Measurements from ENCODE around the gene AGPS.
A peak's percentile ranks its signal among the peaks of the same experiment; 100 is the strongest.
"Not testable (repeated sequence)": the region's sequence is repeated elsewhere in the genome, so short reads cannot be mapped to it uniquely, and the experiment has no call there.

The AGPS gene

DNA sequence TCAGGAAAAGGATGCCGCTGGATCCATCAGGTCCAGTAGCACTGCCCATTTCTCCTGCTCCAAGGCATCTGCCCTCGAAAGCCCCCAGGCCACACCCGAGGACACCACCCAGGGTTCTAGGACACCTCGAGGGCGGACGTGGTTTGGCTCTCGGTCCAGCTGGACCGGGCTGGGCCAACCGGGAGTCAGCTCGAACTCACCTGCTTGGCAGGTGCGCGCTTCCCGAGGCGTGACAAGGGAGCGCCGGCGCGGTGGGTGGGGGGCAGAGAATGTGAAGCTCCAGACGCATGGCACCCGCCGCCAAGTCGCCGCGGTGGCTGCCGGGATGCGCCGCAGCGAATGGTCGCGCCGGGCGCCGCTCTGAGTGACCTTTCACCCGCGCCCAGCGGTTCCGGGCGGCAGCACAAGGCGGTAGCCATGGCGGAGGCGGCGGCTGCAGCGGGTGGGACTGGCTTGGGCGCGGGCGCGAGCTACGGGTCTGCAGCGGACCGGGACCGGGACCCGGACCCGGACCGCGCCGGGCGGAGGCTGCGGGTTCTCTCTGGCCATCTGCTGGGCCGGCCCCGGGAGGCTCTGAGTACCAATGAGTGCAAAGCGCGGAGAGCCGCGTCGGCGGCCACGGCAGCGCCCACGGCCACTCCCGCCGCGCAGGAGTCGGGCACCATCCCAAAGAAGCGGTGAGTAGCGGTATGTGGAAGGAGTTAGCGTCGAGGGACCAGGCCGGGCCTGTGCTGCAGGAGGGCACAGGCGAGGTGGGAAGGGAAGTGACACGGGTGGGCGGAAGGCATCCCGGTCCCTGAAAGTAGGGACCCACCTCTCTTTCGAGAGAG, at the start of gene AGPS:
Gene AGPS (plus strand): TSS at position 401 of the 830 bp plus-strand sequence. CDS start 17 bp downstream, at position 418.
- peak; percentile 65 to 80 for DNase-seq

- DNase-seq = no peak
Measured at GRCh38 chr2:177343773-177344172, 48.8 kb upstream of the AGPS start.

- no peak for DNase-seq
Measured at GRCh38 chr2:177344316-177344715, 48.3 kb upstream of the AGPS start.

DNA sequence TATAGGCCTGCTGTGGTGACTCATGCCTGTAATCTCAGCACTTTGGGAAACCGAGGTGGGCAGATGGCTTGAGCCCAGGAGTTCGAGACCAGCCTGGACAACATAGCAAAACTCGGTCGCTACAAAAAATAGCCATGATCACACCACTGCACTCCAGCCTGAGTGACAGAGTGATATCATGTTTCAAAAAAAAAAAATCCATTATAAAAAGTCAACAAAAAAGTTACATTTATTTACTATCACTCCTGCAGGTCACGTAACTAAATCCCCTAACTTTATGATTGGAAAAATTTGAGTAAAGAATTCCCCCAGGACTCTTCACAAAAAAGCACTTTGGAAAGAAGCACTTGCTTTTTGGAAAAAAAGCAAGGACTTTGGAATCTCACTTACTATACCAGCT, 46.4 kb upstream of the AGPS start:
- DNase-seq = no peak

- DNase-seq = no peak
Measured at GRCh38 chr2:177347570-177347969, 45.0 kb upstream of the AGPS start.

- no peak for DNase-seq
Measured at GRCh38 chr2:177348118-177348654, 44.4 kb upstream of the AGPS start.

GRCh38 chr2:177348733-177349693, 43.6 kb upstream of the AGPS start:
- DNase-seq = no peak

GRCh38 chr2:177350624-177351023, 41.9 kb upstream of the AGPS start:
- DNase-seq = not testable (repeated sequence)

- DNase-seq = not testable (repeated sequence)
Measured at GRCh38 chr2:177351121-177351520, 41.5 kb upstream of the AGPS start.

DNA sequence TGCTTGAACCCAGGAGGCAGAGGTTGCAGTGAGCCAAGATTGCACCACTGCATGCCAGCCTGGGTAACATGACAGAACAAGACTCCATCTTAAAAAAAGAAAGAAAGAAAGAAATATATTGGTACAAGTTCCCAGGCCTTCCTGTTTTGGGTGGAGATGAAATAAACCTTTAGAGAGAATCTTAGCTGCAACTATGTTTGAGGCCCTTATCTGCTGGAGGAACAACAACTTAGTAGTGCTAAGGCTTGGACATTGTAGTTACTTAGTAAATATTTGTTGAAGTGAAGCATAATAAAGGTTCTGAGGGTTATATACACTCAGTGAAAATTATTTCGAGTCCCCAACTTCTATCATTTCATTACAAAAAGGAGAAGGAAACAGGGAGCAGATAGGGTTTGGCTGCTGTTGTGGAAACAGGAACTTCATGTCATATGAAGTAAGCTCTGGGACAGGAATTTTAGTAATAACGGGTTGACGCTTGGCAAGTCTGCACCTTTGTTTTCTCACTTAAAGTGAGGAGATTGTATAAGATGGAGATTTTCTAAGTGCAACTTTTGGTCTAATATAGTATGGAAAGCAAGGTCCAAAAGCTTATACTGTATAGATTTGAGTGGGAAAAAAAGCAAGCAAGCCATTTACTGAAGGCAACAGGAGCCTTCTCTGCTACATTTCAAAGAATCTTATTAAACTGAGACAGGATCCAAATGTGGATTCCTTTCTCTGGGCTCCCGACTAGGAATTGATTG, 40.0 kb upstream of the AGPS start:
- no peak for DNase-seq

- DNase-seq = no peak
Measured at GRCh38 chr2:177353187-177353478, 39.4 kb upstream of the AGPS start.

DNA sequence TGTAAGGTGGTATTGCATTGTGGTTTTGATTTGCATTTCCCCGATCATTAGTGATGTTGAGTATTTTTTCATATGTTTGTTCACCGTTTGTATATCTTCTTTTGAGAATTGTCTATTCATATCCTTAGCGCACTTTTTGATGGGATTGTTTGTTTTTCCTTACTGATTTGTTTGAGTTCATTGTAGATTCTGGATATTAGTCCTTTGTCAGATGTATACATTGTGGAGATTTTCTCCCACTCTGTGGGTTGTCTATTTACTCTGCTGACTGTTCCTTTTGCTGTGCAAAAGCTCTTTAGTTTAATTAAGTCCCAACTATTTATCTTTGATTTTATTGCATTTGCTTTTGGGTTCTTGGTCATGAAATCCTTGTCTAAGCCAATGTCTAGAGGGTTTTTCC, 38.0 kb upstream of the AGPS start:
- DNase-seq = not testable (repeated sequence)

DNA sequence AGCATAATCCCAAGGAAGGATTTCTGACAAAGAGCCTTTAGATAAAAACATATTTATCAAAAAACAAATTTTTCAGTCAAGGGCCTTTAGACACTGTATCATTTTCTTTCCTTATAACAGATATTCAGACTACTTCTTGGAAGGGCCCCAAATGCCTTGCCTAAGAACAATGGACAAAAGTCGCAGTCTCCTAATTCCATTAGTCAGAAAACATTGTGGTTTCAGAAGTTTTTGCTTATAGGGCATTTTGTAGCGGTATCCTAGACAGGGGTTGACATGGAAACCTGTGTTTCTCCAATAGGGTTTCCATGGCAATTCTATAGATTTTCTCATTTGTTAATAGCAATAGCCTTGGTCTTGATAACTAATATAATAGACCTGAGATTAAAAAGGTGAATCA, 36.7 kb upstream of the AGPS start:
- no peak for DNase-seq

DNA sequence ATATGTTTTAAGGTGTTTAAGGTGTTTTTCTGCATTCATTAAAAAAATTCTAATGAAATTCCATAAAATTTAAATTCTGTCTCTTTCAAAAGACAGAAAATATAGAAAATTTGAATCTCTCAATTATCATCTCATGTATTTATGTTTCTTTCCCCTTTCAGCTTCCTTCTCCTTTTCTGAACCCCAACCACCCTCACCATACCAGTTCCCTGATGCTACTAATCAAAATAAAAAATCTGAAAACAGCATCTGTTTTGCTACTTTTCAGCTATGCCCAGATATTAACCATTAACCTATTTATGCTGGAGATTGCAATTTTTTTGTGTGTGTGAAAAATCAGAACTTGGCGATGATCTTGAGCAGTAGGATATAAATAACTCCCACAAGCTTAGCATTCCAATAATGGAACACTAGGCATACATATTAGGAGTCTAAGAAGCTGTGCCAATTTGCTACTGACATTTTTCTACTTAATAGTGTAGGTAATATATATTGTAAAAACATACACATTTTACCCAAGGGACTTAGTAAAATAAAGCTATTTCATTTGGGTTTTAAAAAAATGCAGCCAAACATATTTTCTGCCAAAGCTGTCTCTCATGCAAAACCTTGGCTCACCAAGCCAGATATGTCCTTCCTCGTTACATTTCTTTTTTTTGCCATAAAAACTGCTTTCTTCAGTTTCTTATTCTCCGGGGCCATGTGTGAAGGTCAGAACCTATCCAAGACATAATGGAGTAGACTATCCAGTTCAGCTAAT, 32.6 kb upstream of the AGPS start:
- no peak for DNase-seq

DNA sequence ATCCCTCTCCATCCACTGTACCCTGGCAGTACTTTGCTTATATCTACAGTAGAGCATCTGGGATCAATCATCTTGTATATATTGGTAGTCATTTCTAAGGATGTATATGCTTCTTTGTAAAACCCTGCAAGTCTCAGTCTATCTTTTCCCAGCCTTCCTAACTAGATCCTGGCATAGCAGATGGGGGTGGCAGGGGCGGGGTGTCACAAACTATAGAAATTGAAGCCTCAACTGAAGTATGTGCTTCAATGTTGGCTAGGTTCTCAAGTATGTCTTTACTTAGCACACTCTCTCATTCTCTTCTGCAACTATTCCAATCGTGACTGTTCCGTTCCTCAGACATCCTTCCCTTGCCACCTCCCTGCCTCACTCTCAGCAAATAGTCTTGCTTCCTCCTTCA, 30.1 kb upstream of the AGPS start:
- DNase-seq = no peak

DNA sequence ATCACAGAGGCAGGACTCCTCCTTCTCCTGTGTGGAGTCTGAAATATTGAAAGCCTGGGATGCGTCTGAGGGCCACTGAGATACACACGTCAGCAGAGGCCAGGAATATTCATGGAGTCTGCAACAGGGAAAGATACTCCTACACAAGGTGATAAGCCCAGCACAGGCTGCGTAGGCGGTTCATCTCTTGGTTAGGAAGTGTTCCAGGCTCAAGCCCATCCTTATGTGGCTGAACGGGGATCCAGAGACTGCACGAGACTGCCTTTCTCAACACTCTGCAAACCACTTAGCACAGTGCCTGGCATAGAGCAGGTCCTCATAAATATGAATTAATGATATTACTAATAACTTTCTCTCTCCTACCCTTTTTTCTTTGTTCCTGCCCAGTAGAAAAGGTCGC, 29.2 kb upstream of the AGPS start:
- DNase-seq = no peak

- not testable (repeated sequence) for DNase-seq
Measured at GRCh38 chr2:177365764-177366163, 26.8 kb upstream of the AGPS start.

DNA sequence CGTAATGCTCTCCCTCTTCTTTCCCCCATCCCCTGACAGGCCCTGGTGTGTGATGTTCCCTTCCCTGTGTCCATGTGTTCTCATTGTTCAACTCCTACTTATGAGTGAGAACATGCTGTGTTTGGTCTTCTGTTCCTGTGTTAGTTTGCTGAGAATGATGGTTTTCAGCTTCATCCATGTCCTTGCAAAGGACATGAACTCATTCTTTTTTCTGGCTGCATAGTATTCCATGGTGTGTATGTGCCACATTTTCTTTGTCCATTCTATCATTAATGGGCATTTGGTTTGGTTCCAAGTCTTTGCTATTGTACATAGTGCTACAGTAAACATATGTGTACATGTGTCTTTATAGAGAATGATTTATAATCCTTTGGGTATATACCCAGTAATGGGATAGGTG, 24.6 kb upstream of the AGPS start:
- not testable (repeated sequence) for DNase-seq

DNA sequence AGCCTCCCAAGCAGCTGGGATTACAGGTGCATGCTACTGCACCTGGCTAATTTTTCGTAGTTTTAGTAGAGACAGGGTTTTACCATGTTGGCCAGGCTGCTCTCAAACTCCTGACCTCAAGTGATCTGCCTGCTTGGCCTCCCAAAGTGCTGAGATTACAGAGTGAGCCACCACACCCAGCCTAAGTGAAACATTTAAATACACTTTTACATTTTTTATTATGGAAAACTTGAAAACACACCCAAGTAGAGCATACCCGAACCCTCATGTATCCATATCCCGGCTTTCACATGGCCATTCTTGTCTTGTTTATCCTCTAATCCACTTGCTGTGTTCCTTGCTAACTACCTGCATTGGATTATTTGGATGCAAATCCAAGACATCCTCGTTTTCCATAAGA, 13.2 kb upstream of the AGPS start:
- DNase-seq = no peak

DNA sequence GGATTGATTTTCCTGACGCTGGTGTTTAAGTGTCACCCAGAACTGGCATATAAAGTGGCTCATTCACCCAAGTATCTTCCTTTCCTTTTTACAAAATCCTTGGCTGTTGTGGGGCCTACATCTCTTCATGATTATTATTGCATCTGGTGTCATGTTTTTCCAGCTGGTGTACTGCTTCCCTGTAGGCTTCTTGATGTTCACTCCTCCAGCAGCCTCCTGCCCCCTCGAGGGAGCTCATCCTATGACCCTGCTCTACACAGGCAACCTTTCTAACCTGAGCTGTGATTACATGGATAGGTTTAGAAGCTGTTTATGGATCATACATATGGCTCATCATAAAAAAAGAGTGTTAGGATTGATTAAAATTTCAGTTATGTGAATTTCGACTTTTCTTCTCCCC, 12.4 kb upstream of the AGPS start:
- DNase-seq = no peak

GRCh38 chr2:177383935-177384334, 8.6 kb upstream of the AGPS start:
- no peak for DNase-seq

DNA sequence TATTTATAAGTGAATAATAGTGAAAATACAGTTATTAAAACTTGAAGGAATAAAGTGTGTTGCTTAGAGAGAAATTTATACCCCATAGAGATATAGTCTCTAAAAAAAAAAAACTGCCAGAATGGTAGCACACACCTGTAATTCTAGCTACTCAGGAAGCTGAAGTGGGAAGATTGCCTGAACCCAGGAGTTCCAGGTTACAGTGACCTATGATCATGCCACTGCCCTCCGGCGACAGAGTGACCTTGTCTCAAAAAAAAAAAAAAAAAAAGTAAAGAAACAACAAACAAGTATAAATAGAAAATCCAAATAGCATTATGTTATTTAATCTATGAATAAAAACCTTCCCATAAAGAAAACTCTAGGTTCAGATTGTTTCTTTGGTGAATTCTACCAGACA, 7.4 kb upstream of the AGPS start:
- no peak for DNase-seq
